Neuronal stem cell (in vitro differentiated cells): ENCODE data around the gene MTA1.

ENCODE experiments used
- DNase-seq: peaks from one replicate; pipeline ENCODE4 v3.0.0-alpha.2; 2013; ENCODE audit warnings: low spot score
- H2AFZ ChIP-seq: one replicate; pipeline ENCODE4 v1.6.1; 2013; ENCODE audit warnings: mild to moderate bottlenecking, low read length, inconsistent platforms
- H2AK5ac ChIP-seq: 2 replicates; pipeline ENCODE4 v1.6.1; 2013; ENCODE audit warnings: low read depth, mild to moderate bottlenecking, inconsistent platforms, low read length, moderate library complexity, mixed read lengths
- H2BK120ac ChIP-seq: 2 replicates; pipeline ENCODE4 v1.6.1; 2013; ENCODE audit warnings: low read depth, mild to moderate bottlenecking, inconsistent platforms, low read length, moderate library complexity, mixed read lengths
- H2BK12ac ChIP-seq: one replicate; pipeline ENCODE4 v1.6.1; 2013; ENCODE audit warnings: low read length, inconsistent platforms
- H2BK15ac ChIP-seq: 2 replicates; pipeline ENCODE4 v1.6.1; 2013; ENCODE audit warnings: mild to moderate bottlenecking, low read length, inconsistent platforms, mixed read lengths
- H2BK5ac ChIP-seq: one replicate; pipeline ENCODE4 v1.6.1; 2013; ENCODE audit warnings: inconsistent platforms, mild to moderate bottlenecking, low read length, moderate library complexity
- H3K14ac ChIP-seq: one replicate; pipeline ENCODE4 v1.6.1; 2013; ENCODE audit warnings: low read length, inconsistent platforms
- H3K18ac ChIP-seq: 2 replicates; pipeline ENCODE4 v1.6.1; 2013; ENCODE audit warnings: low read length, inconsistent platforms
- H3K23ac ChIP-seq: 2 replicates; pipeline ENCODE4 v1.6.1; 2013; ENCODE audit warnings: low read depth, mild to moderate bottlenecking, mixed read lengths, low read length, inconsistent platforms; ENCODE audit not compliant: poor library complexity
- H3K27ac ChIP-seq: replicated peaks from 3 replicates; pipeline ENCODE4 v1.5.1; 2013; ENCODE audit warnings: low read length, inconsistent platforms
- H3K27me3 ChIP-seq, 3 experiments: 2 replicates each; pipeline ENCODE4 v1.6.1; 2013; ENCODE audit warnings: low read length in 3 of 3, mild to moderate bottlenecking in 2 of 3, inconsistent platforms in 1 of 3, low read depth in 1 of 3, mixed read lengths in 1 of 3, moderate library complexity in 1 of 3; ENCODE audit not compliant: control insufficient read depth in 3 of 3, insufficient read depth in 3 of 3
- H3K36me3 ChIP-seq, 2 donors: replicated peaks in 1 of 2; 2 replicates each; pipeline ENCODE4 v1.6.1; 2013; ENCODE audit warnings: low read length in 2 of 2; ENCODE audit not compliant: control insufficient read depth in 2 of 2, insufficient read depth in 2 of 2
- H3K4ac ChIP-seq: 2 replicates; pipeline ENCODE4 v1.6.1; 2013; ENCODE audit warnings: inconsistent platforms, mild to moderate bottlenecking, low read length, moderate library complexity
- H3K4me1 ChIP-seq, 2 donors: 1 replicate in 1 of 2; 2 replicates in 1 of 2; pipeline ENCODE4 v1.6.1; 2013; ENCODE audit warnings: low read length in 2 of 2, low read depth in 1 of 2; ENCODE audit not compliant: control insufficient read depth in 2 of 2, insufficient read depth in 1 of 2
- H3K4me2 ChIP-seq: one replicate; pipeline ENCODE4 v1.6.1; 2013; ENCODE audit warnings: mild to moderate bottlenecking, low read length, inconsistent platforms; ENCODE audit not compliant: insufficient read depth, poor library complexity, severe bottlenecking
- H3K4me3 ChIP-seq, 2 donors: 2 replicates each; pipeline ENCODE4 v1.5.1; 2013; ENCODE audit warnings: low read length in 2 of 2, mild to moderate bottlenecking in 2 of 2, inconsistent platforms in 1 of 2, moderate library complexity in 1 of 2
- H3K79me1 ChIP-seq: one replicate; pipeline ENCODE4 v1.6.1; 2013; ENCODE audit warnings: low read depth, mild to moderate bottlenecking, inconsistent platforms, low read length, moderate library complexity
- H3K9ac ChIP-seq: one replicate; pipeline ENCODE4 v1.6.1; 2013; ENCODE audit warnings: mild to moderate bottlenecking, low read depth, low read length, inconsistent platforms; ENCODE audit not compliant: poor library complexity
- H3K9me3 ChIP-seq, 2 donors: replicated peaks in 1 of 2; 2 replicates each; pipeline versions ENCODE3 to v1.6.1; 2013; ENCODE audit warnings: low read length in 2 of 2, mild to moderate bottlenecking in 2 of 2, inconsistent platforms in 1 of 2, low read depth in 1 of 2, mixed read lengths in 1 of 2, moderate library complexity in 1 of 2; ENCODE audit not compliant: control insufficient read depth in 2 of 2, insufficient read depth in 1 of 2
- H4K8ac ChIP-seq: one replicate; pipeline ENCODE4 v1.6.1; 2013; ENCODE audit warnings: low read depth, mild to moderate bottlenecking, inconsistent platforms, low read length, moderate library complexity
- H4K91ac ChIP-seq: one replicate; pipeline ENCODE4 v1.6.1; 2013; ENCODE audit warnings: low read length, low read depth, mild to moderate bottlenecking, inconsistent platforms; ENCODE audit not compliant: poor library complexity
- WGBS, 2 donors: extraction: QIAGEN DNeasy Blood & Tissue Kit; methylation state at CpG; one replicate each; pipeline ENCODE4 v1.1.7; 2013; ENCODE audit warnings: missing lambda C conversion rate in 2 of 2, mixed read lengths in 1 of 2; ENCODE audit not compliant: insufficient read length in 2 of 2, insufficient replicate concordance in 1 of 2; ENCODE audit errors: extremely low coverage in 2 of 2; 5-methylcytosine and 5-hydroxymethylcytosine counted together

MTA1 gene

GRCh38 chr14:105466531-105467248 lies 47.1 kb downstream of the MTA1 start:
- WGBS, 2 donors, result no CpG with 5 or more reads among the region's 53 CpGs
- Histone ChIP-seq H3K14ac (no peak overlapping the region), H3K4me3 (no peak overlapping the region), H3K18ac (no peak overlapping the region), H4K8ac (no peak overlapping the region), H3K9me3 (peaks cover 0 to 2% of the 10 kb centered on the region in 2 donors), H3K27me3 (no peaks in the 10 kb centered on the region), H2BK15ac (no peak overlapping the region), H2BK12ac (peak overlapping the region; percentile 22), H2AK5ac (no peak overlapping the region), H3K4ac (no peak overlapping the region), H3K23ac (no peak overlapping the region), H4K91ac (no peak overlapping the region), H3K4me2 (no peak overlapping the region), H2BK120ac (no peak overlapping the region), H2AFZ (no peak overlapping the region), H3K79me1 (peaks cover 2% of the 10 kb centered on the region), H3K9ac (no peak overlapping the region), H3K27ac (no peak overlapping the region), H3K4me1 (peaks cover 10 to 12% of the 10 kb centered on the region in 2 donors), H2BK5ac (no peak overlapping the region), H3K36me3 (peaks cover 36 to 81% of the 10 kb centered on the region in 2 donors)
- DNase-seq, result no peak

GRCh38 chr14:105467249-105467941 lies 47.8 kb downstream of the MTA1 start:
- Histone ChIP-seq H2BK5ac (no peak overlapping the region), H3K14ac (no peak overlapping the region), H3K4me2 (no peak overlapping the region), H3K4ac (no peak overlapping the region), H3K27ac (no peak overlapping the region), H3K23ac (peak overlapping the region; percentile 43), H2AFZ (no peak overlapping the region), H2AK5ac (no peak overlapping the region), H3K79me1 (peaks cover 2% of the 10 kb centered on the region), H3K18ac (no peak overlapping the region), H4K8ac (no peak overlapping the region), H2BK120ac (no peak overlapping the region), H2BK15ac (no peak overlapping the region), H3K27me3 (no peaks in the 10 kb centered on the region), H3K4me1 (peaks cover 13 to 17% of the 10 kb centered on the region in 2 donors), H3K9me3 (peaks cover 0 to 2% of the 10 kb centered on the region in 2 donors), H3K9ac (peak overlapping the region; percentile 44), H3K4me3 (no peak overlapping the region), H2BK12ac (no peak overlapping the region), H4K91ac (no peak overlapping the region), H3K36me3 (peaks cover 36 to 79% of the 10 kb centered on the region in 2 donors)
- no CpG with 5 or more reads among the region's 20 CpGs for whole genome bisulfite sequencing, 2 donors
- no peak for DNase-seq

GRCh38 chr14:105467942-105468471 lies 48.4 kb downstream of the MTA1 start:
- Histone ChIP-seq H3K14ac (no peak overlapping the region), H3K36me3 (peaks cover 34 to 75% of the 10 kb centered on the region in 2 donors), H2BK5ac (no peak overlapping the region), H3K4me3 (no peak overlapping the region), H3K27me3 (no peaks in the 10 kb centered on the region), H2AFZ (no peak overlapping the region), H3K4me2 (no peak overlapping the region), H2BK120ac (no peak overlapping the region), H3K9ac (no peak overlapping the region), H4K8ac (no peak overlapping the region), H3K4me1 (peaks cover 13 to 22% of the 10 kb centered on the region in 2 donors), H3K9me3 (no peaks in the 10 kb centered on the region), H3K79me1 (no peaks in the 10 kb centered on the region), H2BK15ac (no peak overlapping the region), H3K23ac (no peak overlapping the region), H2AK5ac (no peak overlapping the region), H3K4ac (no peak overlapping the region), H3K18ac (no peak overlapping the region), H2BK12ac (no peak overlapping the region), H4K91ac (no peak overlapping the region), H3K27ac (no peak overlapping the region)
- no CpG with 5 or more reads among the region's 22 CpGs for WGBS, 2 donors
- DNase-seq, result no peak

- H3K4me3 ChIP-seq, result no peak overlapping the region
- no peak overlapping the region for H2AFZ ChIP-seq
- no CpG with 5 or more reads among the region's 19 CpGs for WGBS, 2 donors
- no peak for DNase-seq
- H3K36me3 ChIP-seq, result peaks cover 28 to 68% of the 10 kb centered on the region in 2 donors
- H3K27ac ChIP-seq, result no peak overlapping the region
- H3K4me2 ChIP-seq, result no peak overlapping the region
- H3K9me3 ChIP-seq, result no peaks in the 10 kb centered on the region
- peaks cover 16 to 28% of the 10 kb centered on the region in 2 donors for H3K4me1 ChIP-seq
- peak overlapping the region; percentile 89 for H3K23ac ChIP-seq
- H2BK15ac ChIP-seq, result no peak overlapping the region
- H3K9ac ChIP-seq, result peak overlapping the region; percentile 70
- peaks cover 1% of the 10 kb centered on the region for H3K79me1 ChIP-seq
- no peak overlapping the region for H3K14ac ChIP-seq
- peak overlapping the region; percentile 22 for H2BK12ac ChIP-seq
- peak overlapping the region; percentile 66 for H2BK5ac ChIP-seq
- no peak overlapping the region for H4K8ac ChIP-seq
- no peak overlapping the region for H3K4ac ChIP-seq
- no peaks in the 10 kb centered on the region for H3K27me3 ChIP-seq
- no peak overlapping the region for H3K18ac ChIP-seq
- no peak overlapping the region for H2AK5ac ChIP-seq
- no peak overlapping the region for H2BK120ac ChIP-seq
- H4K91ac ChIP-seq, result no peak overlapping the region
Measured at GRCh38 chr14:105468621-105469241, 49.1 kb downstream of the MTA1 start.
